GM03348 (cell line): ENCODE measurements around the gene JPT1.

ENCODE experiments used
- DNase-seq: peaks from one replicate; pipeline ENCODE4 v3.0.0; 2012; ENCODE audit warnings: low spot score

JPT1 gene

GRCh38 chr17:75105126-75106080 is 48.9 kb downstream of the JPT1 start:
- peak; percentile 74 for DNase-seq

DNA sequence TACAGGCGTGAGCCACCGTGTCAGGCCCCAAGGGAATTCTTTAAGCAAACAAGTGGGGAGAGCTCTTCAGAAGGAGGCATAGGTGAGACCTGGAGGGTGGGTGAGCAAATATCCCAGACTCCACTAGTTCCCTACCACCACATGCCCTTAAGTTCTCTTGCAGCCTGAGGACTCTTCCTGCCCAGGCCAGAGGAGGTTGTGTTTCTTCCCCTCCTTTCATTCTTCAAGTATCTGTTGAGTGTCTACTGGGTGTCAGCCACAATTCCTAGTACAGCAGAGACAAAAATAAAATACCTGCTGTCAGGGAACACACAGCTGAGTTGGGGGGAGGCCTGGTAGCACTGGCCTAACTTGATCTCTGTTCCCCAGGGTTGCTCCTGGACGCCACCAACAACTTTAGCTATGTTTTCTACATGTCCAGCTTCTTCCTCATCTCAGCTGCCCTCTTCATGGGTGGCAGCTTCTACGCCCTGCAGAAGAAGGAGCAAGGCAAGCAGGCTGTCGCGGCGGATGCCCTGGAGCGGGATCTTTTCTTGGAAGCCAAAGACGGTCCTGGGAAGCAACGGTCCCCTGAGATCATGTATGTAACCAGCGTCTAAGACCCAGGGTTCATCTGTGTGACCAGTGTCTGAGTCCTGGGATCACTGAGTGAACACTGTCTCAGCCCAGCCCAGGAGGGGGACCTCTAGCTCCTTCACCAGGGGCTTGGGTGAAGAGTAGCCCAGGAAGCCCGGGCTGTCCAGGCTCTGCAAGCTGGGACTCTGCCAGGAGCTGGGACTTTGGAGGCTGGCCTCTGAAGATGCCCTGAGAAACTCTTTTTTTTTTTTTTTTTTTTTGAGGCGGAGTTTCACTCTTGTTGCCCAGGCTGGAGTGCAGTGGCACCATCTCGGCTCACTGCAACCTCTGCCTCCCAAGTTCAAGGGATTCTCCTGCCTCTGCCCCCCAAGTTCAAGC is 50.4 kb downstream of the JPT1 start:
- DNase-seq = no peak

GRCh38 chr17:75102385-75102821 is 51.9 kb downstream of the JPT1 start:
- no peak for DNase-seq

- no peak for DNase-seq
These were observed 54.3 kb downstream of the JPT1 start for GRCh38 chr17:75099881-75100595.

DNA sequence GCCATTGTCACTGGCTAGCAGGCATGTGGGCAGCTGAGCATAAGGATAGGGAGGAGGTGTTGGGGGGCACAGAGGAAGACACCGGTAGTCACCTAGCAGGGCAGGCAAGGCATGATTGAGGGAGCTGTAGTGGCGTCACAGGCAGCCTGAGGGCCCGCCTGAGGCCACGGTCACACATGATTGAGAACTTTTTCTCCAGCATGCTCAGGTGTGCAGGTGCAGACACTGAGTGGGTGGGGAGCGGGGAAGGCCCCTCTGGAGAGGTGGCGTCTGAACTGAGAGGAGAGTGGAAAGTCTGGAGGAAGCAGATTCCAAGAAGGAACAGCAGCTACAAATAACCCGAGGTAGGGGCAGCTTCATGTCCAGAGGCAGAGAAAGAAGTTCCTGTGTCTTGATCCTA is 55.5 kb downstream of the JPT1 start:
- DNase-seq = no peak

DNA sequence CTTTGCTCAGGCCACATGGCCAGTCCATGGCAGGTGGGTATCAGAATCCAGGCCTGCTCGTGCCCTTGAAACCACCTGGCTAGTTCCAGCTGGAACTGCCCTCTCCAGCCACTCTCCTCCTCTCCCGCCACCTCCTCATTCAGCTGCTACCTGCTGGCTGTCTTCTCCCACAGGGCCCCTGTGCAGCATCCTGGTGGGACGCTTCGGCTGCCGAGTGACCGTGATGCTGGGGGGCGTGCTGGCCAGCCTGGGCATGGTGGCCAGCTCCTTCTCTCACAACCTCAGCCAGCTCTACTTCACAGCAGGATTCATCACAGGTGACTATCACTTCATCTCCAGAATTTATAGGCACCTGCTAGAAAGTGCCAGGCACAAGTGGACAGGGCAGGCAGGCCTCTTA is 56.4 kb downstream of the JPT1 start:
- no peak for DNase-seq

DNA sequence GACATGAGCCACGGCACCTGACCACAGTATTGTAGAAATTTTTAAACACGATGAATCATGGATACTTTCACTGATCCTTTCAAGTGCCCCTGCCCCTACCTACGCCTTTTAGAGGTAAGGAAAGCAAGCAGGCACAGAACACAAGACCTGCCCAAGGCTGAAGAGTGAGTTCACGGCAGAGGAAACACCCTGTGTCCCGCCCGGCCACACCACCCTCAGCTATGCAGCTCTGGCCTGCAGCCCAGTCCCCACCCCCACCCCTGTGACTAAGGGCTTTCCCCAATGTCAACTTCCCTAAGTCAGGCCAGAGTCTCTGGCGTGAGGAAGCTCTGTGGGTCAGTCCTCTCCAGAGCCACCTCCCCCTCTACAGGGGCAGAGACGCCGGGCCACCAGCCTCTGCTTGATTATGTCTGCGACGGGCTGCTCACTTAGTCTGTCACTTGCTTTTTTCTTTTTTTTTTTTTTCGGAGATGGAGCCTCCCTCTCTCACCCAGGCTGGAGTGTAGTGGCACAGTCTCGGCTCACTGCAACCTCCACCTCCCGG is 58.2 kb downstream of the JPT1 start:
- DNase-seq = peak; percentile 82

DNA sequence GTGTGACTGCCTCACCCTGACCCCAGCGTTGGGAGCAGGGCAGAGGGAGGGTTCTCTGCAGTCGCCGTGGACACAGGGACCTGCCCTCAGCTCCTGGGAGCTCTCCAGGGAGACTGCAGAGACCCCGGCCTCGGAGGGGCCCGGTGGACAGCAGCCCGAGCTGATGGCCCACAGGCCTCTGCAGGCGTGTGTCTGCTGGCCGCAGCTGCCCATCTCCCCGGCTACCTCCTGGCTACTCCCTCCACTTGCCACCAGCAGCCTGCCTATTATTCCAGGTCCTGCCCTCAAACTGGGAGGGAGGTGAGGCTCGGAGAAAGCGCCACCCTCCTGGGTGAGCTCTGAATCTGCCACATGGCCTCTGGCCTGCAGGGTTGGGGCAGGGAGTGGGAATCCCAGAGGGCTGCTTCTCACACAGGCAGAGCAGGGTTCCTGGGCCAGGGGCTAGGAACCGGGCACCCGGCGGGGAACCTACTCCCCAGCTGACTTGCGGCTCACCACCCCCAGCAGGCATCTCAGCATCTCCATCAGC is 59.4 kb downstream of the JPT1 start:
- no peak for DNase-seq

- no peak for DNase-seq
These were observed 60.7 kb downstream of the JPT1 start for GRCh38 chr17:75093548-75094158.

DNA sequence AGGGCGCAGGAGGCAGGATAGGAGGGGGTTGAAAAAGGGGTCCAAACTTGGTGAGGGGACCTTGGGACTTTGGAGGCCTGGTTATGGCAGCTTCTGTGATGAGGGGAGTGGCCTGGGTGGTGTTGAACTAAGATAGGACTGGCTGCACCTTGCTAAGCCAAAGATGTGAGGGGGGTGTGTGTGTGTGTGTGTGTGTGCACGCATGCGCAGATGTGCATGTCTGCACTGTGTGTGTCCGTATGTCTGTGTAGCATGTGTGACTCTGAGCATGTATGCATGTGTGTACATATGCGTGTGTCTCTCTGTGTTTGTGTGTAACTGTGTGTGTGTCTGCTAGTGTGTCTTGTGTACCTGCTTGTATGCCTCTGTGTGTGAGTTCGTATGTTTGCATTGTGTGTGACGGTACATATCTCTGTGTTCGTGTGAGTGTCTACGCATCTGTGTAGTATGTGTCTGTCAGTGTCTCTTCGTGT is 62.4 kb downstream of the JPT1 start:
- DNase-seq = no peak

DNA sequence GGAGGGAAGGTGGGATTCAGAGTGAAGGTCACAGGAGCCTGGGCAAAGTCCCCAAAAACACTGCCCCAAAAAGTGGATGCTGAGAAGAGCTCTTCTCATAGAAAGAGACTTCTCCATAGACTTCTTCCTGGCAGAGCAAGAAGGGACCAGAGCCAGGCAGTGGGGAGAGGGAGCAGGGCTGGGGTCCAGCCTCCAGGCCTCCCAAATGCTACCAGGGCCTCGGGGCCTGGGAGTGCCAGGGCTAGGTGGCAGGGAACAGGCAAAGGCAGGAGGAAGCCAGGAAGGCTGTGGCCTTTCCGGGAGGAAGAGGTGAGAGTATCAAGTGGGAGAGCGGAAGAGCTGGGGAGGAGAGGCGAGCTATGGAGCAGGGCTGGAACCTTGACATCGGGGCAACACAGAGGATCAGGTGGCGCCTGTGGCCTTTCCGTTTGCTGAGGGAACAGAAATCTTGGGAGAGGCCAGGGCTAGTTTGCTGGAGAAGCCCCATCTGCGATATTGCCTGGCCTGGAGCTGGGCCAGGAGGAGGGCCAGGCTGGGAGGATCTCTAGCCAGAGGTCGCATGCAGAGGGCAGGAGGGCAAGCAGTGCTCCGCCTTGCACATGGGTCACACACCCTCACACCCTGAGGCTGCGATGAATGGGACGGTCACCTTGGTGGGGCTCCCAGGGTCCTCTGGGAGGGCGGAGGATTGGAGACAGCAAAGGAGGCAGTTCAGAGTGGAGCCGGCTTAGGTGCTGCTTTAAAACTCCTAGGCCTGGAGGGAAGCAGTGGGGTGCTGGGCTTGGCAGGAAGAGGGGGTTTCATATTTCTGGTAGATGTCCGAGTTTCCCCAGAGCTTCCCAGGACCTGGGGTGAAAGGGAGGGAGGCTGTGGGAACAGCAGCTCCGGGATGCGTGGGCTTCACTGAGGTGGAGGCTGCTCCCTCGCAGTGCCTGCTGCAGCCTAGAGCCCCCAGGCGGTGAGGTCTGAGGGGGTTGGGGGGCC is 63.1 kb downstream of the JPT1 start:
- no peak for DNase-seq

- DNase-seq = peak; percentile 44
These were observed 65.6 kb downstream of the JPT1 start for GRCh38 chr17:75088465-75089417.

DNA sequence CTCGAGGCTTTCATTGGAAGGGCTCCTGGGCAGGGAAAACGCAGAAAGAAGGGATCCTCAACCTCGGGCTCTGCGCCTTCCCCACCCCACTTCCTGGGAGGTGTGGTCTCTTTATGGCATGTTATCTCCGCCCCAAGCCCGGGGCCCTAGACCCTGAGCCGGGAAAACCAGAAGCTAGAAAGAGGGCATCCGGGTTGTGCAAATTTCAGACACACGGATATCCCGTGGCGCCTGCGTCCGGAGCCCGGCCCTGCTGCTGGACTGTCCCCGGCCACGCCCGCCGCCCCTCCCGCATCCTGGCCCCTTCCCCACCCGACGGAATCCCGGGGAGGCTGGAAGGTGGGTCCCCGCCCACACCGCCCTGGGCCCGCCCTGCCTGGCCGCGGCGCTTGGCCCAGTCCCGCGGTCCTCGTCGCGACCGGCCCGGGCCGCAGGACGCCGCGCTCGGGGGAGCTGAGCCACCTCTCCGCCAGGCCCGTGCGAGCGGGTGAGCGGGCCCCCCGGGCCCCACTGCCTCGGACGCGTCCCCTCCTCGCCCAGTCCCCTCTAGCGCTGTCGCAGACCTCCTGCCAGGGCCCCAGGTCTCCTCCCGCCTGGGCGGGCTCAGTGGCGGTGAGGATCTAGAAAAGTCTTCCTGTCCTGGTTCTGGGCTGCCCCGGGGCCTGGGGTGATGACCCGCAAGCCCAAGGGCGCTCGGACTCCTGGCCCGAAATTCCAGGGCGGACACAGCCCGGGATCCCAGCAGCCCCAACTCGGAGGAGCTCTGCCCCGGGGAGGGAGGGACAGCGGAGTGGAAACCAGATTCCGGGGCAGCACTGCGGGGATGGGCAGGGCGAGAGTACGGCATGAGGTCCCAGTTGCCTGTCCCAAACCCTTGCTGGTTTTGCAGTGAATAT is 66.5 kb downstream of the JPT1 start, which contains the start of gene SLC16A5:
SLC16A5 (plus strand) TSS at position 397 of the 896 bp plus-strand sequence. CDS start 5,683 bp downstream, outside the sequence.
- peak; percentile 94 for DNase-seq

- no peak for DNase-seq
These were observed 67.1 kb downstream of the JPT1 start for GRCh38 chr17:75087182-75087557.

DNA sequence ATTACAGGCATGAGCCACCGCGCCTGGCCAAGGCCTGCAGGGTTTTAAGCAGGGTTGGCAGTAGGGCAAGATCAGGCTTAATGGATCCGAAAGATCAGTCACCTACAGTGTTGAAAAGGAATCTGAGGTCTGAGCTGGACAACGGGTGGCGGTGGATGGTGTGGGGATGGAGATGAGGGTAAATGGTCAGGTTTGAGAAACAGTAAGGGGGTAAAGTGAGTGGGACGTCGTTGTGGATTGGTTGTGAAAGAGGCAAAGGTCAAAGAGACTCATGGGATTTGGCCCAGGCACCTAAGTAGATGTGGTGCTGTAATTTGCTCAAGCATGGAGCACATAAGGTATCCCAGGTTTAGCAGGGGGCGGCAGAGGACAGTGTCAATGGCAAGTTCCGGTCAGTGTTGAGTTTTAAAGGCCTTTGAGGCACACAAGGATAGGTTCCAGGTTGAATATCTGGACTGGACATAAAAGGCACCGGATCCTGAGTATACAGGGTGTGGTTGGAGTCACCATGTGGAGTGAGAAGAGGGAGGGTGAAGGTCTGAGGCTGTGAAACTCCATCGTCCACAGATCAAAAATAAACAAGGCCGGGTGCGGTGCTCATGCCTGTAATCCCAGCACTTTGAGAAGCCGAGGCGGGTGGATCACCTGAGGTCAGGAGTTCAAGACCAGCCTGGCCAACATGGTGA is 67.7 kb downstream of the JPT1 start:
- DNase-seq = no peak
